PC-3 (cell line): Measurements from ENCODE around the gene PWWP2B. TPM values are rescaled to one million over a fixed set of nuclear protein-coding genes. Genes with fewer than 3 reads are reported as not detected.

Experiments
- ATAC-seq: fragments of 200-7000 bp; cut with Tn5 transposase; 2 replicates; pipeline ENCODE4 v1.9.1; 2020; ENCODE audit warnings: mild to moderate bottlenecking, moderate library complexity
- BruUV-seq: library from RNA; stranded (reverse); fragments of 400-500 nt; replicated peaks from 2 replicates; lab custom pipeline; 2021; lab: Mats Ljungman, UMichigan
- CTCF ChIA-PET: fragments of 300-600 bp; sonication (Branson Sonifier 250); formaldehyde crosslinking; loops from one replicate; lab custom pipeline; 2022; ENCODE audit warnings: antibody characterized with exemption; lab: Charles Lee
- POLR2A ChIA-PET: fragments of 300-600 bp; sonication (Branson Sonifier 250); formaldehyde crosslinking; loops from one replicate; lab custom pipeline; 2022; ENCODE audit warnings: antibody characterized with exemption; ENCODE audit not compliant: unreplicated experiment; lab: Charles Lee
- DNase-seq: peaks from one replicate; pipeline ENCODE4 v3.0.0-alpha.2; 2015
- H2AFZ ChIP-seq: fragments of 300-600 bp; sonication (generic); 2 replicates; pipeline ENCODE4 v1.6.0; 2016; ENCODE audit warnings: antibody characterized with exemption, low read length
- H3F3A ChIP-seq: fragments of 300-600 bp; sonication (generic); one replicate; pipeline ENCODE4 v1.6.0; 2017; ENCODE audit warnings: antibody characterized with exemption, low read length, control low read depth, mild to moderate bottlenecking; ENCODE audit not compliant: unreplicated experiment
- H3K27ac ChIP-seq: fragments of 300-600 bp; sonication (generic); 2 replicates; pipeline ENCODE4 v1.5.1; 2016; ENCODE audit warnings: mild to moderate bottlenecking, low read length
- H3K27me3 ChIP-seq: fragments of 300-600 bp; sonication (generic); 2 replicates; pipeline ENCODE4 v1.6.1; 2016; ENCODE audit warnings: low read length, mixed read lengths
- H3K36me3 ChIP-seq: fragments of 300-600 bp; sonication (generic); 2 replicates; pipeline ENCODE4 v1.6.1; 2016; ENCODE audit warnings: low read depth, mixed run types, low read length, mixed read lengths
- H3K4me1 ChIP-seq: fragments of 300-600 bp; sonication (generic); 2 replicates; pipeline ENCODE4 v1.5.1; 2016; ENCODE audit warnings: low read length; ENCODE audit not compliant: insufficient read depth
- H3K4me2 ChIP-seq: fragments of 300-600 bp; sonication (generic); 2 replicates; pipeline ENCODE4 v1.6.0; 2016; ENCODE audit warnings: low read length
- H3K4me3 ChIP-seq: fragments of 300-600 bp; sonication (generic); 2 replicates; pipeline ENCODE4 v1.5.1; 2016; ENCODE audit warnings: mild to moderate bottlenecking, low read length, mixed read lengths
- H3K79me2 ChIP-seq: fragments of 300-600 bp; sonication (generic); 2 replicates; pipeline ENCODE4 v1.6.1; 2017; ENCODE audit warnings: low read length, mixed read lengths
- H3K9ac ChIP-seq: fragments of 300-600 bp; sonication (generic); 2 replicates; pipeline ENCODE4 v1.6.0; 2016; ENCODE audit warnings: mild to moderate bottlenecking, low read length
- H3K9me2 ChIP-seq: fragments of 300-600 bp; sonication (generic); replicated peaks from 2 replicates; pipeline ENCODE4 v1.6.1; 2016; ENCODE audit warnings: mixed run types, low read length, mixed read lengths
- H3K9me3 ChIP-seq: fragments of 300-600 bp; sonication (generic); 2 replicates; pipeline ENCODE4 v1.6.1; 2016; ENCODE audit warnings: low read length, mixed read lengths
- H4K20me1 ChIP-seq: fragments of 300-600 bp; sonication (generic); 2 replicates; pipeline ENCODE4 v1.6.1; 2016; ENCODE audit warnings: low read length, mixed read lengths
- CTCF ChIP-seq: fragments of 300-600 bp; sonication (generic); conservative IDR thresholded peaks from 2 replicates; pipeline ENCODE4 v1.5.1; 2017; ENCODE audit warnings: antibody characterized with exemption, low read depth, mild to moderate bottlenecking, low read length
- EZH2 ChIP-seq: fragments of 300-600 bp; sonication (generic); IDR thresholded peaks from one replicate; pipeline ENCODE4 v1.6.1; 2017; ENCODE audit warnings: antibody characterized with exemption, mild to moderate bottlenecking, low read length; ENCODE audit not compliant: unreplicated experiment
- EZH2phosphoT487 ChIP-seq: fragments of 300-600 bp; sonication (generic); IDR thresholded peaks from 2 replicates; pipeline ENCODE4 v1.6.1; 2018; ENCODE audit warnings: mild to moderate bottlenecking, antibody characterized with exemption, low read length, borderline replicate concordance
- intact Hi-C: fragments of 100-400 bp; cut with micrococcal nuclease; formaldehyde crosslinking; loops from 2 replicates; pipeline ENCODE4 v1.9.0; 2023
- total RNA-seq: library from RNA; depleted of rRNA; stranded (reverse); fragments of >200 nt; gene quantifications from 2 replicates; pipeline ENCODE4 v1.2.3, GENCODE V29; 2014

PWWP2B gene
- total RNA-seq, 1 experiment from 2014 or later, result 24.5 TPM

GRCh38 chr10:132368391-132368790, 28.6 kb upstream of the PWWP2B start:
- no peak overlapping the region for H3K4me3 ChIP-seq
- H4K20me1 ChIP-seq, result no peaks in the 10 kb centered on the region
- H3K27me3 ChIP-seq, result no peaks in the 10 kb centered on the region
- H3K9ac ChIP-seq, result no peak overlapping the region
- intact Hi-C loops, result no loop called here
- no peak overlapping the region for H3K27ac ChIP-seq
- no peaks in the 10 kb centered on the region for H3K9me2 ChIP-seq
- H3K4me2 ChIP-seq, result no peak overlapping the region
- POLR2A ChIA-PET, result no interaction called here
- no peaks in the 10 kb centered on the region for H3F3A ChIP-seq
- CTCF ChIA-PET, result no interaction called here
- DNase-seq (no peak), ATAC-seq (no peak)
- no TSS peak for BruUV-seq
- TF ChIP-seq EZH2, result no peak
- no peaks in the 10 kb centered on the region for H3K36me3 ChIP-seq
- no peaks in the 10 kb centered on the region for H3K79me2 ChIP-seq
- H3K9me3 ChIP-seq, result no peaks in the 10 kb centered on the region
- no peaks in the 10 kb centered on the region for H3K4me1 ChIP-seq
- H2AFZ ChIP-seq, result no peak overlapping the region

DNA sequence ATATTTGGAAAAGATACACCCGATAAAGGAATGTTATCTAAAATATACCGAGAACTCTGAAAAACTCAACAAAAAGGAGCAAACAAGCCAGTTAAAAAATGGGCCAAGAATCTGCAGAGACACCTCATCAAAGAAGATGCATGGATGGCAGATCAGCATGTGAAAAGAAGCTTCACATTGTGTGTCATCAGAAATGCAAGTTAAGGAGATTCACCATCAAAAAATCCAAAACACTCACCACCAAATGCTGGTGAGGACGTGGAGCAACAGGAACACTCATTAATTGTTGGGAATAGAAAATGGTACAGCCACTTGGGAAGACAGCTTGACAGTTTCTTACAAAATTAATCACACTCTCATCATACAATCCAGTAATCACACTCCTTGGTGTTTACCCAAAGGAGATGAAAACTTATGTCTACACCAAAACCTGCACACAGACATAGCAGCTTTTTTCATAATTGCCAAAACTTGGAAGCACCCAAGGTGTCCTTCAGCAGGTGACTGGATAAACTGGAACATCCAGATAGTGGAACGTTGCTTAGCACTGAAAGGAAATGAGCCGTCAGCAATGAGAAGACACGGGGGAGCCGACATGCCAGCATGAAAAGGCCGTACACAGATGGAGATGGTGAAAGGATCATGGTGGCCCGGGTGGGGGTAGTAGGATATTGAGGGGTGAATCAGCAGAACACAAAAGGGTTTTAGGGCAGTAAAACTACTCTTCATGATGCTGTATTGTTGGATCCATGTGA, 27.9 kb upstream of the PWWP2B start:
- Histone ChIP-seq H3K4me3 (no peak overlapping the region), H3K4me1 (no peaks in the 10 kb centered on the region), H4K20me1 (no peaks in the 10 kb centered on the region), H3K27me3 (no peaks in the 10 kb centered on the region), H3K9ac (no peak overlapping the region), H3K9me3 (no peaks in the 10 kb centered on the region), H3F3A (no peaks in the 10 kb centered on the region), H3K27ac (no peak overlapping the region), H3K36me3 (no peaks in the 10 kb centered on the region), H2AFZ (no peak overlapping the region), H3K9me2 (no peaks in the 10 kb centered on the region), H3K79me2 (no peaks in the 10 kb centered on the region), H3K4me2 (no peak overlapping the region)
- no peak for TF ChIP-seq EZH2phosphoT487
- no peak for TF ChIP-seq EZH2
- TF ChIP-seq CTCF, result no peak
- no peak for ATAC-seq
- intact Hi-C loops, result no loop called here
- no TSS peak for BruUV-seq
- POLR2A ChIA-PET, result no interaction called here
- CTCF ChIA-PET, result no interaction called here
- DNase-seq, result no peak

GRCh38 chr10:132369636-132370185, 27.3 kb upstream of the PWWP2B start:
- Histone ChIP-seq H3K79me2 (no peaks in the 10 kb centered on the region), H3K4me2 (no peak overlapping the region), H3K9me2 (no peaks in the 10 kb centered on the region), H3K36me3 (no peaks in the 10 kb centered on the region), H3K9me3 (no peaks in the 10 kb centered on the region), H3K27ac (no peak overlapping the region), H3K4me1 (no peaks in the 10 kb centered on the region), H3K9ac (no peak overlapping the region), H3K27me3 (no peaks in the 10 kb centered on the region), H2AFZ (no peak overlapping the region), H3K4me3 (no peak overlapping the region), H3F3A (no peaks in the 10 kb centered on the region), H4K20me1 (no peaks in the 10 kb centered on the region)
- no peak for ATAC-seq
- intact Hi-C loops, result no loop called here
- POLR2A ChIA-PET, result no interaction called here
- CTCF ChIA-PET, result no interaction called here
- TF ChIP-seq CTCF, result no peak
- no peak for TF ChIP-seq EZH2
- TF ChIP-seq EZH2phosphoT487, result no peak
- BruUV-seq, result no TSS peak
- no peak for DNase-seq
